Measurements from ENCODE around the gene HBZ. TPM values are rescaled to one million over a fixed set of nuclear protein-coding genes. Genes with fewer than 3 reads are reported as not detected.

HBZ gene
- total RNA-seq, 3 donors from 2014 or later, result not detected

DNA sequence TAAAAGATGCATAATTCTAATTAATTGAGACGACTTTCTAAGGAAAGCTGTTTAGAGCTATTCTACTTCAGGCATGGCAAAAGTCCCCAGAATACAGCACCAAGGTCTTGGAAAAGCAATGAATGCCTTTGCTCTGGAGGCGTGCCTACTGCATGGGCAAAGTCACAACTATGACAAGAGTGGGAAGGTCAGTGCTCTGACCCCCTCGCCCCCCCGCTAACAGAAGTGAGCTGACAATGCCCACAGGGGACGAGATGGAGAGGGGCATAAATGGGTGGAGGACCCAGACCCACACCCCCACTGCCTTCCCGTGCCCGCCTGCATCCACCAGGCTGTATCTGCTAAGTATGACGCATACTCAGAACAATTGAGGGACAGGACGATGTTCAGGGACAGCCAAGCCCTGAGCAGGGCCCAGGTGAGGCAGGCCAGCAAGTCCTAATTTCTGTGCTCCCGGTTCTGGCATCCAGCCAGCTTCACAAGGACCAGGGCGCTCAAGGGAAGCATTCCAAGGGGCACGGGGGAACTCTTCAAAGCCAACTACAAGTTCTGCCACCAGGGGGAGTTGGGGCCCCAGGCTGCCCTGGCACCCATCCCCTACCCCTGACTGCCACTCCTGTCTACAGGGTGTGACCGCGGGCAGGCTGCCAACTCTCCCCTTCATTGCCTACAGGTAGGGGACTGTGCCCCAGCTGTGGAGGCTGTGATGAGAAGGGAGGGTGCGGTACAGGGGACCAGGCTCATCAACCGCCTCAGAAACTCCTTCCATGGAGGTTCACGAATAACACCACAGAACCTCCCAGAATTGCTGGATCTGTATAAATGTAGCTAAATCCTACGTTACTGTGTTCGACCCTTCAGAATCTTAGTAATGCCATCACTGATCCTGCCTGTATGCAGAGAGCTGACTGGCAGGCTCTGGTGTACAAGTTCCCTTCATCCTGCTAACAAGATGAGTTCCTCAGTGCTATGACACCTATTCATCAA is 34.8 kb upstream of the HBZ start:
- intact Hi-C loops (cut with DNase I; ENCODE audit: low total_unique reads), result no loop called here
- H3K9me3 ChIP-seq, result no peaks in the 10 kb centered on the region
- no peak overlapping the region for H3K4me3 ChIP-seq
- no peaks in the 10 kb centered on the region for H3K27me3 ChIP-seq
- no peak for DNase-seq (ENCODE audit: low spot score in 2 of 2)
- H3K27ac ChIP-seq, result no peak overlapping the region
- H3K36me3 ChIP-seq, result no peaks in the 10 kb centered on the region
- TF ChIP-seq POLR2AphosphoS5 (IDR thresholded peaks at IDR 0.05), result no peak
- TF ChIP-seq, protein P1, sequence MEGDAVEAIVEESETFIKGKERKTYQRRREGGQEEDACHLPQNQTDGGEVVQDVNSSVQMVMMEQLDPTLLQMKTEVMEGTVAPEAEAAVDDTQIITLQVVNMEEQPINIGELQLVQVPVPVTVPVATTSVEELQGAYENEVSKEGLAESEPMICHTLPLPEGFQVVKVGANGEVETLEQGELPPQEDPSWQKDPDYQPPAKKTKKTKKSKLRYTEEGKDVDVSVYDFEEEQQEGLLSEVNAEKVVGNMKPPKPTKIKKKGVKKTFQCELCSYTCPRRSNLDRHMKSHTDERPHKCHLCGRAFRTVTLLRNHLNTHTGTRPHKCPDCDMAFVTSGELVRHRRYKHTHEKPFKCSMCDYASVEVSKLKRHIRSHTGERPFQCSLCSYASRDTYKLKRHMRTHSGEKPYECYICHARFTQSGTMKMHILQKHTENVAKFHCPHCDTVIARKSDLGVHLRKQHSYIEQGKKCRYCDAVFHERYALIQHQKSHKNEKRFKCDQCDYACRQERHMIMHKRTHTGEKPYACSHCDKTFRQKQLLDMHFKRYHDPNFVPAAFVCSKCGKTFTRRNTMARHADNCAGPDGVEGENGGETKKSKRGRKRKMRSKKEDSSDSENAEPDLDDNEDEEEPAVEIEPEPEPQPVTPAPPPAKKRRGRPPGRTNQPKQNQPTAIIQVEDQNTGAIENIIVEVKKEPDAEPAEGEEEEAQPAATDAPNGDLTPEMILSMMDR (IDR thresholded peaks at IDR 0.05), result peak in 2 of 3 donors; percentile 41 to 61
- H3K4me1 ChIP-seq, result no peaks in the 10 kb centered on the region

DNA sequence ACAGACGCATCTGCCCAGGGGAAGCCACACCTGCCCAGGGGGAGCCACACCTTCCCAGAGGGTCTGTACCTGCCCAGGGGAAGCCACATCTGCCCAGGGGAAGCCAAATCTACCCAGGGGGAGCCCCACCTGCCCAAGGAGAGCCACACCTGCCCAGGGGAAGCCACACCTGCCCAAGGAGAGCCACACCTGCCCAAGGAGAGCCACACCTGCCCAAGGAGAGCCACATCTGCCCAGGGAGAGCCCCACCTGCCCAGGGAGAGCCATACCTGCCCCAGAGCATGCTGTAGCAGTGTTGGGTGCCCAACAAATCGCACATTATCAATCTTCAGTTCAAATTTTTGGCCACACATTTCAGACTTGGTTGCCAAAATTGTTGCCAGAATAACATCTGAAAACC is 33.6 kb upstream of the HBZ start:
- H3K27me3 ChIP-seq, result no peaks in the 10 kb centered on the region
- no peak for DNase-seq (ENCODE audit: low spot score in 2 of 2)
- H3K4me1 ChIP-seq, result no peaks in the 10 kb centered on the region
- no peaks in the 10 kb centered on the region for H3K9me3 ChIP-seq
- no peak for TF ChIP-seq POLR2A (IDR thresholded peaks at IDR 0.05)
- TF ChIP-seq POLR2AphosphoS5 (IDR thresholded peaks at IDR 0.05), result no peak
- TF ChIP-seq, protein P1 (IDR thresholded peaks at IDR 0.05), result no peak
- no peak overlapping the region for H3K27ac ChIP-seq
- H3K4me3 ChIP-seq, result no peak overlapping the region
- intact Hi-C loops (cut with DNase I; ENCODE audit: low total_unique reads), result no loop called here
- H3K36me3 ChIP-seq, result no peaks in the 10 kb centered on the region

DNA sequence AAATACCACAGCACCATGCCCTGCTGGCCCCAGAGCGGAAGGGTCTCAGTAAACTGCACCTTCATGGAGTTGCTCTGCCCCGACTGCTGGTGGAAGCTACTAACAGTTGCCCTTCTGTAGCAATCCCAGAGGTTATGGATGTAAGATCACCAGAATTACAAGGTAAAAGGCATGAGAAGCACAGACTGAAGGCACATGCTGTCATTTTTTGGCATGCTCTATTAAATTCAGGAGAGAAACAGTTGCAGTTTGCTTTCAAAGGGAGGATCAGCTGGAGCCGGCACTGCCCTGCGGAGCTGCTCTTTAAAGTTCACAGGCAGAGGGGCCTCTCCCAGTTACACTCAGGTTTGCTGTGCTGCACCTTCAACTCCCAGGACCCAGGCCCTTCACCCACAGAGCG is 33.1 kb upstream of the HBZ start:
- Histone ChIP-seq H3K27me3 (no peaks in the 10 kb centered on the region), H3K4me1 (no peaks in the 10 kb centered on the region), H3K9me3 (no peaks in the 10 kb centered on the region), H3K27ac (no peak overlapping the region), H3K36me3 (no peaks in the 10 kb centered on the region), H3K4me3 (no peak overlapping the region)
- no peak for TF ChIP-seq POLR2A (IDR thresholded peaks at IDR 0.05)
- TF ChIP-seq POLR2AphosphoS5 (IDR thresholded peaks at IDR 0.05), result no peak
- TF ChIP-seq, protein P1 (IDR thresholded peaks at IDR 0.05), result no peak
- DNase-seq (ENCODE audit: low spot score in 2 of 2), result no peak
- intact Hi-C loops (cut with DNase I; ENCODE audit: low total_unique reads), result no loop called here

DNA sequence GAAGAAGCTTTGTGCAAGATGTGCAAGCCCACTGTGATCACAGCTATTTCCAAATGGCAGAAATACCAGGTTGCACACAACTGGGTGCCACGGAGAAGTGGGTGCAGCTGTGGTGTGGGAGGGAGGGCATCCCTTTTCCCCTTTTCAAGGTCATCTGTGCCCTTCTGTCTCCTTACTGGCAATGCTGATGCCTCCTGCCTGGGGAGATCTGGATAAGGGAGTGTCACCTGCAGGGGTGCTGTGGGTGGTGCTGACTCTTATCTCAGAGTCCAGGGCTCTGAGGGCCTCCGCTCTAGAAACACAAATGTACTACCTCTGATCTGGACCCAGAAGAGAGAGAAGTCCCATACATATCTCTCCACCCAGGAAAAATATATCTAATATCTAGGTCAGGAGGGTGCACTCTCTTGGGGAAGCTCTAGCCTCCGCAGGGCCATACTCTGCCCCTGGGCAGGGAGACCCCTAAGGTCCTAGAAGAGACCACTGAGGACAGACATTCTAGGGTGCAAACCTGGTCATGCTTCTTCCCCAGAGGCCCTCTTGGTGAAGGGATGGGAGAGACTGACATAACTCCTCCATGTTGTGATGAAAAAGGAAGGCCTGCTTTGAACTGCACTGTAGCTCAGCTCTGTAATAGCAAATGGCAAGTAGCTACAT is 32.5 kb upstream of the HBZ start:
- intact Hi-C loops (cut with DNase I; ENCODE audit: low total_unique reads), result no loop called here
- H3K9me3 ChIP-seq, result no peaks in the 10 kb centered on the region
- H3K36me3 ChIP-seq, result no peaks in the 10 kb centered on the region
- no peak overlapping the region for H3K4me3 ChIP-seq
- no peak for DNase-seq (ENCODE audit: low spot score in 2 of 2)
- no peaks in the 10 kb centered on the region for H3K27me3 ChIP-seq
- no peak overlapping the region for H3K27ac ChIP-seq
- H3K4me1 ChIP-seq, result no peaks in the 10 kb centered on the region
- TF ChIP-seq, protein P1 (IDR thresholded peaks at IDR 0.05), result no peak
- no peak for TF ChIP-seq POLR2AphosphoS5 (IDR thresholded peaks at IDR 0.05)
- no peak for TF ChIP-seq POLR2A (IDR thresholded peaks at IDR 0.05)

DNA sequence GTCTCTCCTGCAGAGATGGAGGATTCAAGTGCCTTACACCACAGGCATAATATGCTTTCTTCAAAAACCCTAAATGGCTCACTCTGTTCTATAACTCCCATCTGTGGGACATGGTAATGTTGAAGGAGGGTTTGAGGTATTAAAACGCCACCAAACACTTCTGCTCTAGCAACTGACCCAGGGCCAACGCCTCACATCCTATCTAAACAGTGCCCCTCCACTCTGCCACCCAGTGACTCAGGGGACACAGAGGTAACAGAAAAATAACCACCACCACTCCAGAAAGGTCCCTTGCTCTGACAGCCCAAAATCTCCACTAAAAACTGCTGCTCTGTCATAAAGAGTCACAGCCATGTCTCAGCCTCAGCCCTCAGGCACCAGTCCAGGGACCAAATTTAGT is 31.7 kb upstream of the HBZ start:
- Histone ChIP-seq H3K9me3 (no peaks in the 10 kb centered on the region), H3K4me3 (no peak overlapping the region), H3K4me1 (no peaks in the 10 kb centered on the region), H3K27ac (no peak overlapping the region), H3K27me3 (no peaks in the 10 kb centered on the region), H3K36me3 (no peaks in the 10 kb centered on the region)
- no peak for TF ChIP-seq POLR2A (IDR thresholded peaks at IDR 0.05)
- no peak for TF ChIP-seq POLR2AphosphoS5 (IDR thresholded peaks at IDR 0.05)
- TF ChIP-seq, protein P1 (IDR thresholded peaks at IDR 0.05), result no peak
- intact Hi-C loops (cut with DNase I; ENCODE audit: low total_unique reads), result no loop called here
- DNase-seq (ENCODE audit: low spot score in 2 of 2), result no peak

All from breast epithelium (tissue), 4 donors.